ENCODE results near the gene PAH. TPM values are rescaled to one million over a fixed set of nuclear protein-coding genes. Genes with fewer than 3 reads are reported as not detected.

PAH gene
- total and polyA plus RNA-seq, 3 donors from 2014 or later, result 9.3 to 23.2 (median 18.4) TPM

DNA sequence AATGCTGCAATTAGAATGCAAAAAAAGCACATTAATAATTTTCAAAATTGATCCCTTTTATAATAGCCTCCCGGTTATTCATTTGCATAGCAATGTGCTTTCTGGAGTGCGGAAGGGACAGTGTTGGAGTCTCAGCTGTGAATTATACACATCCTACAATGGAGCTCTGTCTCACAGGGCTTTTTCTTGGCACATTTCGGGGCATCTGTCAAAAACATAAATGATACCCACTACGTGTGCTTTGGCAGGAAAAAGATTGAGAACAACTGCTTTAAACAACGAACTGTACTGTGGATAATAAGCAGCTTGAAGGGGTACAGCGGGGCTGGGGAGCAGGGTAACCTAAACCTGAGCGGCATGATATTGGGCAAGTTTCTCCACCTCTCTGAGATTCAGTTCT, 123.1 kb downstream of the PAH start:
- Histone ChIP-seq H3K36me3 (ENCODE audit: low read depth, missing control alignments) (no peaks in the 10 kb centered on the region), H3K9me3 (no peaks in the 10 kb centered on the region), H3K4me3 (no peak overlapping the region), H3K27ac (no peak overlapping the region), H3K4me1 (no peaks in the 10 kb centered on the region), H3K27me3 (no peaks in the 10 kb centered on the region)
- 85 to 91% methylated on average over 7 of the region's 7 CpGs for WGBS, 2 donors
- TF ChIP-seq POLR2A (IDR thresholded peaks at IDR 0.05), result no peak
- TF ChIP-seq, protein P1, sequence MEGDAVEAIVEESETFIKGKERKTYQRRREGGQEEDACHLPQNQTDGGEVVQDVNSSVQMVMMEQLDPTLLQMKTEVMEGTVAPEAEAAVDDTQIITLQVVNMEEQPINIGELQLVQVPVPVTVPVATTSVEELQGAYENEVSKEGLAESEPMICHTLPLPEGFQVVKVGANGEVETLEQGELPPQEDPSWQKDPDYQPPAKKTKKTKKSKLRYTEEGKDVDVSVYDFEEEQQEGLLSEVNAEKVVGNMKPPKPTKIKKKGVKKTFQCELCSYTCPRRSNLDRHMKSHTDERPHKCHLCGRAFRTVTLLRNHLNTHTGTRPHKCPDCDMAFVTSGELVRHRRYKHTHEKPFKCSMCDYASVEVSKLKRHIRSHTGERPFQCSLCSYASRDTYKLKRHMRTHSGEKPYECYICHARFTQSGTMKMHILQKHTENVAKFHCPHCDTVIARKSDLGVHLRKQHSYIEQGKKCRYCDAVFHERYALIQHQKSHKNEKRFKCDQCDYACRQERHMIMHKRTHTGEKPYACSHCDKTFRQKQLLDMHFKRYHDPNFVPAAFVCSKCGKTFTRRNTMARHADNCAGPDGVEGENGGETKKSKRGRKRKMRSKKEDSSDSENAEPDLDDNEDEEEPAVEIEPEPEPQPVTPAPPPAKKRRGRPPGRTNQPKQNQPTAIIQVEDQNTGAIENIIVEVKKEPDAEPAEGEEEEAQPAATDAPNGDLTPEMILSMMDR (IDR thresholded peaks at IDR 0.05), result no peak
- intact Hi-C loops (cut with DNase I; ENCODE audit: low total_unique reads), result no loop called here
- DNase-seq, result no peak

Other genes starting within 250 kb of the PAH start
- under 1 TPM; 0.25 to 0.71 TPM for gene ASCL1, start 40.4 kb upstream of the PAH start, total RNA-seq
- gene ASCL1, start 40.4 kb upstream of the PAH start, polyA plus RNA-seq (ENCODE audit: insufficient read depth, low read depth, low replicate concordance), result 0.33 TPM